Stimulated activated CD4-positive, alpha-beta T cell treated with anti-CD3 and anti-CD28 coated beads, TNF-alpha, amount 100 ng/mL, for 4 hours (primary cell): Measurements from ENCODE around the gene NPLOC4.

Experiments used
- DNase-seq, 3 experiments: peaks; one replicate each; pipeline ENCODE4 v3.0.0-alpha.2; 2020; ENCODE audit warnings: low read depth in 3 of 3

The NPLOC4 gene

GRCh38 chr17:81664051-81664470 is 27.1 kb upstream of the NPLOC4 start:
- DNase-seq, result no peak

DNA sequence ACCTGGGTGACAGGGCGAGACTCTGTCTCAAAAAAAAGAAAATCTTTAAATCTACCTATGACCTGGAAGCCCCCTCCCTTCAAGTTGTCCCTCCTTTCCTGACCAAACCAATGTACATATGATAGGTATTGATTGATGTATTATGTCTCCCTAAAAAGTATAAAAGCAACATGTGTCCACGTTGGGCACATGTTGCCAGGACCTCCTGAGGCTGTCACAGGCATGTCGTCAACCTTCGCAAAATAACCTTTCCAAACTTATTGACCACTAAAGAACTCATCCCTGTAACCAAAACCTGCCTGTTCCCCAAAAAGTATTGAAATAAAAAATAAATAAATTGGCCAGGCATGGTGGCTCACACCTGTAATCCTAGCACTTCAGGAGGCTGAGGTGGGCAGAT is 25.1 kb upstream of the NPLOC4 start:
- DNase-seq, result no peak

GRCh38 chr17:81660441-81660840 is 23.5 kb upstream of the NPLOC4 start:
- no peak for DNase-seq

DNA sequence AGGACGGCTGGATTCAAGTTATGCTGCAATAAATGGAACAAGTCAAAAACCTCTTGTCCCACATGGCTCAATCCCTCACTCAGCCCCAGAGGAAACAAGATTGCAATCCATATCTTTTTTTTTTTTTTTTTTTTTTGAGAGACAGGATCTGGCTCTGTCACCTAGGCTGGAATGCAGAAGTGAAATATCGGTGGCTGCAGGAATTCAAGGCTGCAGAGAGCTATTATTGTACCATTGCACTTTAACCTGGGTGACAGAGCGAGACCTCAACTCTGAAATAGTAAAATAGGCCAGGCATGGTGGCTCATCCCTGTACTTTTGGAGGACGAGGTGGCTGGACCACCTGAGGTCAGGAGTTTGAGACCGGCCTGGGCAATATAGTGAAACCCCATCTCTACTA is 22.1 kb upstream of the NPLOC4 start:
- no peak for DNase-seq

- no peak for DNase-seq
Measured at GRCh38 chr17:81656835-81657234, 19.9 kb upstream of the NPLOC4 start.

GRCh38 chr17:81656118-81656743 is 19.3 kb upstream of the NPLOC4 start, which contains the start of gene PDE6G:
Gene PDE6G, minus strand, starts transcription at chr17:81656542. Its CDS starts 3,237 bp downstream, at chr17:81653305.
- no peak for DNase-seq

GRCh38 chr17:81655378-81656117 is 18.6 kb upstream of the NPLOC4 start:
- no peak for DNase-seq

DNA sequence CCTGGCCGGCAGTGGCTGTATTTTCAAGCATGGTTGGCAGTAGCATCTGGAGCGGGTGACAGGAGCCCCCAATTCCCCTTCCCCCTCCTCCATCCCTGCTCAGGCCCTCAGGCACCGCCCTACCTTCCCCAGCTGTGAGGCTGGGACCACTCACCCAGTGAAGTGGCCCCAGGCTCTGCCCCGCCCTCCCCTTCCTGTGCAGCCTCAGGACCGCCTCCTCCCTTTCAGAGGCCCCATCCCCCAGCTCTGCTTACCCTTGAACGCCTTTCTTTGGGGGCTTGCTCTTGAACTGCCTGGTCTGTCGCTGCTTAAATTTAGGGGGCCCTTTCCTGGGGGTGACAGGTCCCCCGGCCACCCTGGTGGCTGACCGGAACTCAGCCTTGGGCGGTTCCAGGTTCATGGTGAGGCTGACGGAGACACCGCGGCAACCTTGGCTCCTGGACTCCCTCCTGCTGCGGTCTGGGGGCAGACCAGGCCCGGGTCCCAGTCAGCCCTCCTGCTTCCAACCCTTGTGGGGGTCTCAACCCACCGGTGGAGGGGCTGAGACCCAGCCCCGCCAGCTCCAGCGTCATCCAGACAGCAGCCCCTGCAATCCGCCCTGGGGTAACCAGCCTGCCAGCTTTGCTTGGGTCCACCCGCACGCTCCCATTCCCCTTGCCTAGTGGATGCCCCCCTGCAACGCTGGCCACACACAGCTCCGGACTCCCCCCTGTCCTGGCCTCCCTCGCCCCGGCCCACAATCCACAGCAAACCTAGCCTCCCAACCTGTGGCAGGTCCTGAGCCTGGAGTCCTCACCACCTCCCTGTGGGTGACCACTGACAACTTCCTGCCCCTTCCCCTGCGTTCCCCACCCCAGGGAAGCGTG is 16.2 kb upstream of the NPLOC4 start:
- DNase-seq, result no peak

DNA sequence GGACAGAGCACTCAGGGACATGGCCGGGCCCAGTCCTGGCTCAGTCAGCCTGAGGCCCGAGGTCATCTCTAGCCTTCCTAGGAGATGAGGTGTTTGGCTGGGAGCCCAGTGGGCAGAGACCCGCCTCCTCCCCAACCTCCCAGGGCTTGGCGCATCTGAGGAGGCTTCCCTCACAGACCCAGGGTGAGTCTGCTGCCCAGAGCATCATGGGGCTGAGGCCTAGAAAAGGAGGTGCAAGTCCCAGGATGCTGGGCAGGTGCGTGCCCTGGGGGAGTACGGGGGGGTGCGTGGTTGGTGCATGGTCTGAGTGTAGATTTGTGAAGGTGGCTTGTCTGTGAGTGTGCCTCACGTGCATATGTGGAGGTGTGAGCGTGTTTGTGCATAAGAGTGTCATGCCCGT is 14.8 kb upstream of the NPLOC4 start:
- no peak for DNase-seq

- no peak for DNase-seq
Measured at GRCh38 chr17:81650951-81651350, 14.0 kb upstream of the NPLOC4 start.

DNA sequence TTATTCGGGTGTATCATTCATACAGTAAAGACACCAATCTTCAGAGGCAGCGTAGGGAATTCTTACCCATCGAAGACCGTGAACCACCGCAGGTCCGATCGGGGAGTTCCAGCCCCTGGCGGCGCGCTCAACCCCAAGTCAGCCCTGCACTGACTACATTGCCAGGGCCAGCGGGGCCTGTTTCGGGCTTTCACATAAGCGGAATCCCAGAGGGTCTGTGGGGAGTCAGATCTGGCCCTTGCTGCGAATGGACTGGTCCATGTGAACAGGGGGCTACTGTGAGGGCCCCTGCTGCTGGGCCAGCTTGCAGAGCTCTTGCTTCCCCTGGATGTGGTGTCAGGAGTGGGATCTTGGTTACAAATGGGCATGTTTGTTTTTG is 11.8 kb upstream of the NPLOC4 start:
- DNase-seq, result no peak

DNA sequence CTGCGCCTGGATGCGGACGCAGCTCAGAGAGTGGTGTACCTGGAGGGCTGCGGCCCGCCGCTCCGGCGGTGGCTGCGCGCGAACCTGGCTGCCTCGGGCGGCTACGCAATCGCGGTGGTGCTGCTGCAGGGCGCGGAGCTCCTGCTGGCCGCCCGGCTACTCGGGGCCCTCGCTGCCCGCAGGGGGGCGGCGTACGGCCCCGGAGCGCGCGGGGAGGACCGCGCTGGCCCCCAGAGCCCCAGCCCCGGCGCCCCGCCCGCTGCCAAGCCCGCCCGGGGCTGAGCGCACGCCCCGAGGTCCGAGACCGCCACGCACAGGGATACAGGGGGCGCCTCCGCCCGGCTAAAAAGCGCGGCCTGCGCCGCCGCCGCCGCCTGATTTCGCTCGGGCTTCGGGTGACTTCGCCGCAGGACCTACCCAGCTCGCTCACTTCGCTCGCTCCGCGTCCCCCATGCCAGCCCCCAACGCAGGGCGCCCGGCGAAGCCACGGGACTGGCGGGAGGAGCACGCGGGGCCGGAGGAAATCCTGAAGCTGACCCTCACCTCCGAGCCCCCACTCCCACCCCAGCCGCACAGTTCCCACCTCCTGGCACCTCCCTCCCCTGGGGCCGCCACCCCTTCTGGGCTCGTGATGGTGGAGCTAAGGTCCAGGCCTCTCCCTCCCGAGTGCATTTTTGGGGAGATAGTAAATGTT is 11.2 kb upstream of the NPLOC4 start:
- DNase-seq, result no peak

GRCh38 chr17:81647640-81648012 is 10.7 kb upstream of the NPLOC4 start:
- DNase-seq, result no peak

- DNase-seq, result no peak
Measured at GRCh38 chr17:81646869-81647600, 10.1 kb upstream of the NPLOC4 start.

- DNase-seq, result no peak
Measured at GRCh38 chr17:81644976-81645952, 8.4 kb upstream of the NPLOC4 start.

- DNase-seq, result no peak
Measured at GRCh38 chr17:81644496-81644895, 7.6 kb upstream of the NPLOC4 start.

- DNase-seq, result no peak
Measured at GRCh38 chr17:81641825-81642489, 5.0 kb upstream of the NPLOC4 start.

DNA sequence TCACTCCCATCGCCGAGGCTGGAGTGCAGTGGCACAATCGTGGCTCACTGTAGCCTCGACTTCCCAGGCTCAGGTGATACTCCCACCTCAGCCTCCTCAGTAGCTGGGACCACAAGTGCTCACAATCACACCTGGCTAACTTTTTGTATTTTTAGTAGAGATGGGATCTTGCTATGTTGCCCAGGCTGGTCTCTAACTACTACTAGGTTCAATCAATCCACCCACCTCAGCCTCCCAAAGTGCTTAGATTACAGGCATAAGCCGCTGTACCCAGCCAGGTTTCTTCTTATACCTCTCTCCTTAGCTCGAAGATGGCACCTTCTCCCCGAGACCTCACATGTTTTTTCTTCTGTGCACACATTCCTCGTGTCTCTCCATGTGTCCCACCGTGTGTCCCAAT is 3.1 kb upstream of the NPLOC4 start:
- DNase-seq, result no peak

- no peak for DNase-seq
Measured at GRCh38 chr17:81638683-81639082, 1.8 kb upstream of the NPLOC4 start.
